ENCODE results near the gene KIF14. TPM values are rescaled to one million over a fixed set of nuclear protein-coding genes. Genes with fewer than 3 reads are reported as not detected.

KIF14 gene
- total RNA-seq: 3.6 TPM

GRCh38 chr1:200620273-200621131 lies at the start of gene KIF14:
TSS of gene KIF14 (minus strand) at chr1:200620751. CDS start at chr1:200618723, 2,028 bp downstream.
- DNase-seq: peak; percentile 94

GRCh38 chr1:200669314-200670241 lies 49.0 kb upstream of the KIF14 start, which contains the start of gene DDX59:
TSS of gene DDX59 (minus strand) at chr1:200669907. CDS start at chr1:200666740, 3,167 bp downstream.
- peak; percentile 96 for DNase-seq

GRCh38 chr1:200668514-200669313 lies 48.2 kb upstream of the KIF14 start:
- no peak for DNase-seq

GRCh38 chr1:200666309-200666708 lies 45.8 kb upstream of the KIF14 start:
- no peak for DNase-seq

- DNase-seq: peak; percentile 23
Measured at GRCh38 chr1:200665861-200666260, 45.3 kb upstream of the KIF14 start.

- no peak for DNase-seq
Measured at GRCh38 chr1:200660719-200661118, 40.2 kb upstream of the KIF14 start.

GRCh38 chr1:200659269-200659668 lies 38.7 kb upstream of the KIF14 start:
- DNase-seq: no peak

GRCh38 chr1:200658037-200658818 lies 37.7 kb upstream of the KIF14 start:
- no peak for DNase-seq

GRCh38 chr1:200654660-200655059 lies 34.1 kb upstream of the KIF14 start:
- DNase-seq: no peak

GRCh38 chr1:200653022-200653462 lies 32.5 kb upstream of the KIF14 start:
- no peak for DNase-seq

- no peak for DNase-seq
Measured at GRCh38 chr1:200652378-200652777, 31.8 kb upstream of the KIF14 start.

GRCh38 chr1:200646515-200646914 lies 26.0 kb upstream of the KIF14 start:
- DNase-seq: no peak

- no peak for DNase-seq
Measured at GRCh38 chr1:200644021-200644420, 23.5 kb upstream of the KIF14 start.

- no peak for DNase-seq
Measured at GRCh38 chr1:200642481-200642880, 21.9 kb upstream of the KIF14 start.

- DNase-seq: no peak
Measured at GRCh38 chr1:200640963-200641401, 20.4 kb upstream of the KIF14 start.

GRCh38 chr1:200640373-200640962 lies 19.9 kb upstream of the KIF14 start:
- DNase-seq: no peak

GRCh38 chr1:200638073-200638472 lies 17.5 kb upstream of the KIF14 start:
- DNase-seq: no peak

GRCh38 chr1:200636681-200637080 lies 16.1 kb upstream of the KIF14 start:
- no peak for DNase-seq

GRCh38 chr1:200634261-200635122 lies 13.9 kb upstream of the KIF14 start:
- no peak for DNase-seq

GRCh38 chr1:200631375-200631774 lies 10.8 kb upstream of the KIF14 start:
- no peak for DNase-seq
